ENCODE measurements around the gene C16orf95.

C16orf95 gene

DNA sequence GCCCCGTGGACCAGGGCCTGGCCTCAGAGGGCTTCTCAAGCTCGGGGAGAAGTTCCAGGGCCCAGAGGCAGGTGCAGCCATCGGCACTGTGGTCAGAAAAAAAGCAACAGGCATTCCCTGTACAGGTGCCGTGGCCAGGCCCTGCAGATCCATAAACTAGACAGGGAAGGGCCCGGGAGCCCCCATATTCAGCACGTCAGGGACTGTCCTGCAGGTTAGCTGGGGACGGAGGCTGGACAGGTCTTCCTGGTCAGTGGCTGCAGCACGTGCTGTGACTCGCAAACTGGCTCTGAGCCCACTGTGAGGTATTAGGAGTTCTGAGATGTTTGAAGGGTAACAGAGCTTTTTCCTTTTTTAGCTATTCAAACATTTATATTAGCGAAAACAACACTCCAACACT lies 15.0 kb upstream of the C16orf95 start:
- no peak for DNase-seq (ENCODE audit: low read depth, low spot score)

DNA sequence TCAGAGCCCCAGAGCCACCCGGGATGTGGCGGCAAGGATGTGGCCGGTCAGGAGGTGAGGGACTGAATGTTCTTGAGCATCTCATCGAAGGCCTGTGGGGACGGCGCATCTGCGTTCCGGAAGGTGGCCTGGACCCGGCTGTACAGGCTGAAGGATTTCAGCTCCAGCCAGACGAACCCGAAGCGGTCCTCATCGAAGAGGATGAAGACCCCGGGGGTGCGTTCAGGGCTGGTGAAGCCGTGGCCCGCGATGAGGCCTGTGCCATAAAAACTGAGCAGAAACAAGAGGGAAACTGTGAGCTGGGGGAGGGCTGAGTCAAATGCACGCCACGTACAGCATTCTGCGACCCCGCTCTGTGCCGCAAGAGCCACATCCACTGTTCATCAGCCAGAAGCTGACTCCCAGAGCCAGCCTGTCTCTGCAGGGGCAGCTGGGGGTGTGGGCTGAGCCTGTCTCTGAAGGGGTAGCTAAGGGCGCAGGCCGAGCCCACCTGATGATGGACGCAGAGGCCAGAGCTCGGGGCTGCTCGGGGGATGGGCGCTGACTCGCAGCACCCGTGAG lies 14.1 kb upstream of the C16orf95 start:
- DNase-seq (ENCODE audit: low read depth, low spot score): no peak

DNA sequence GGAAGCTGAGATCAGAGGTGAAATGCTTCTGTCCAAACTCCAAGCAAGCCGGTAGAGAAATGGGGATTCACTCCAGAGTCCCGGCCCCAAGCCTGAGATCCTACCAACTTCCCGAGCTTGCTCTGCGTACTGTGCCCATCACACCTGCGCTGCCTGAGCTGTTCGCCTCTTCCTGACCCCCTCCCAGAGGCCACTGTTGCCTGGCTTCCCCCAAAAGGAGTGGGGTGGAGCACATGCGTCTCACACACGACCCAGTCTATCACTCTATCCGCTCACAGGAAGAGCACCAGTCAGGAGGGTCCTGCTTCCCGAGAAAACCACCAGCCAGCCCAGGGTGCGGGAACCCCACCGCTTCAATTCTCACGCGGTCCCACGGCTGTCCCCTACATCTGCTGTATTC lies 13.5 kb upstream of the C16orf95 start:
- DNase-seq (ENCODE audit: low read depth, low spot score): no peak

DNA sequence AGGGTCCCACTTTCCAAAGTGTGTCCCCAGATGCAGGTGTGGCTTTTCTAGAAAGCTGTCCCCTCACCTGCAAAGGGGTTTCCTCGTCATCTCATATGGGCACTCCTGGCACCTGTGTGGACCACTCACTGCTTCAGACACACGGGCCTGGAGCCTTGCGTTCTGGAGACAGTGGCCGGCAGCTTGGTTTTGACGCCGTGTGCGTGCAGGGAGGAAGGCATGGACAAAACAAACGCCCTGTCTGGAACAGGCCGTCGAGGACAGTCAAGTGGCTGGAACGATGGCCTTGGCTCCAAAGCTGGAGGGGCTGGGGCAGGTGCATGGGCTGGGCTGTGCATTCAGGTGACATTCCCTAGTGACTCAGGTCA lies 13.0 kb upstream of the C16orf95 start:
- no peak for DNase-seq (ENCODE audit: low read depth, low spot score)

DNA sequence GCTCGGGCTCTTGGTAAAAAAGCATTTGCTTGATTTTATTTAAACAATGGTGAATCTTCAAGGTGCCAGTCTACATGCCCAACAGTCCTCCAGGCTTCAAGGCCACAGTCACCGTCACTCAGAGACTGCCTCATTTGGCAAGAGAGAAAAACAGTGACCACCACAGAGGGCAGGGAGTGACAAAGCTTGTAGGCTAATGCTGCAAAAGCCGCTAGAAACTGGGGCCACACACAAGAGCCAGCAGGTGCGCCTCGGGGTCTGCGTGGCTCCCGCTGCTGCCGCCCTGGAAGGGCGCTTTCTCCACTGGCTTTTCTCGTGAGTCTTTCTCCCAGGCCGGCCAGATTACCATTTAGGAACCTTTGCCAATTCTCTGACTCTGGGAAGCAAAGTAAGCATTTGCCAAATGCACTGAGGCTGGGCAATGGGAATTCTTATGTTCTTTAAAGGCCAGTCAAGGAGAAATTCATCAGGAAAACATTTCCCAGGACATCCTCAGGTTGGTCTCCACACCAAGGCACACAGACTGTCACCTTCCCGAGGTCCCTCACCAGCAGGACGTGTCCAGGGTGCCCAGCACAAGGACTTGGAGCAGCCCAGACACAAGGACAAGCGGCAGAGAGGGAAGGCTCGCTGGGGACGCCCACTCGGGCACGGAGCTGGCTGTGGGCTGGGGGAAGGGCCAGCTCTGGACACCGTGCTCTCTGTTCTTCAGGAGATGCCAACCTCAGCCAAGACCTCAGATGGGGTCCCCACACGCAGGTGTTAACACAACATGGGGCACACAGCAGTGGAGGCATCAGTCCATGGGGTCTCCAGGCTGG lies 12.5 kb upstream of the C16orf95 start:
- no peak for DNase-seq (ENCODE audit: low read depth, low spot score)

DNA sequence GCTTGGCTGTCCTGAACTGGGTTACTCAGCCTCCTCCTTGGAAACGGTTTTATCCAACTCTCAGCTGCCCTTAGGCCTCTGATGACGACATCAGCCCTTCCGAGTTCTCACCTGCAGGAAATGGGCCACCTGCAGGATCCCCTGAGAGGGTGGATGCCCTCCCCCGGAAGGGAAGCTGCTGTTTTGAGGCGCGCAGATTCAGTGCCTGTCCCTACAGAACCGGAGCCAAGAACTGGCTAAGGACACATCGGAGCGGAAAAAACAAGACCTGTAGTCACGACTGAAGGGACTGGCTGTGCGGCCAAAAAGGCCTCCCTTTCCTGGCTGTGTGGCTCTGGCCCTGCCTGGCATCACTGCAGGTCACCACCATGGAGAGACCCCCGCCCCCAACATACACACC lies 11.7 kb upstream of the C16orf95 start:
- no peak for DNase-seq (ENCODE audit: low read depth, low spot score)

DNA sequence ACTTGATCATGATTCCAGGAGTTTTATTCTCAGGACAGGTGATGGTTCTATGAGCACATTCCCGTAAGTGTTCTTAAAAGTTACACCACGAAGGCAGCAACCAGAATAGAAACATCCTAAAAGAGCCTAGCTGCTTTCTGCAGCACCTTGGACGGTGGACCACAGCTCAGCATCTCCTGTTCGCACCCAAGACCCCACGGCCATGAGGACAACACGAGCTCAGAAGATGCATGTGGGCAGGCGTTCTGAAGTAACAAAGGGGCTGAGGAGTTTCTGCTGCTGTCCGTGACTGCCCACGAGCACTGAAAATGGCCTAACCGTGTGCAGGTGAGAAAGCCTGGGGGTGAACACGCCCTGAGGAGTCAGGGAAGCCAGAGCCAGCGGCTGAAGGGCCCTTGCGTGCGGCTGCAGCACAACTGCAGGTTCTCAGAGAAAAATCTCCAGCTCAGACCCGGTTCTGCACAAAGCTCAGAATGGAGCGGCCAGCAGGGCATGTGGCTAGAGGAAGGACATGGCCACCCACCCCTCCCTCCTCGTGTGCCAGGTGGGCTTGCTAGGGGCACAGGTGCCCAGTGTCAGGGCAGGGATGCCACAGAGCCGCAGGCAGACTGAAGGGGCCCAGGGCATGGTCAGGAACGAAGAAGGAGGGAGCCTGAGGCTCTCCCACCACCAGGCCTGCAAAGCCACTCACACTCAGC lies 10.8 kb upstream of the C16orf95 start:
- DNase-seq (ENCODE audit: low read depth, low spot score): no peak

DNA sequence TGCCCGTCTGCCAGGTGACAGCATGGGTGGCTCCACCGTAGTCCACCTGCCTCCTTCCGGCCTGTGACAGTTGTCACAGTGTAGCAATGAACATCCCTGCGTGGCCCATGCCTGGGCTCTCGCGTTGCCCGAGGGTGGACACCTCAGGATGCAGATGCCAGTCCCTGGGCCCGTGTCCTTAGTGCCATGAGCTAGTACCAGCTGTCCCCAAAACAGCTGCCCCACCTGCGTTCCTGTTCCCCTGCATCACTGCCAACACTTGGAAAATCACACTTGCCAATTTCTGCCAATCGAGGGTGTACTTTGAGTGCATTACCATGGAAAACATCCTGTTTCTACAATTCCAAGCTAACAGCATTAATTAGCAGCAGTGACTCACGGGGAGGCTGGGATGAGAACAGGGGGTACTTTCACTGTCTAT lies 9.0 kb upstream of the C16orf95 start:
- no peak for DNase-seq (ENCODE audit: low read depth, low spot score)

DNA sequence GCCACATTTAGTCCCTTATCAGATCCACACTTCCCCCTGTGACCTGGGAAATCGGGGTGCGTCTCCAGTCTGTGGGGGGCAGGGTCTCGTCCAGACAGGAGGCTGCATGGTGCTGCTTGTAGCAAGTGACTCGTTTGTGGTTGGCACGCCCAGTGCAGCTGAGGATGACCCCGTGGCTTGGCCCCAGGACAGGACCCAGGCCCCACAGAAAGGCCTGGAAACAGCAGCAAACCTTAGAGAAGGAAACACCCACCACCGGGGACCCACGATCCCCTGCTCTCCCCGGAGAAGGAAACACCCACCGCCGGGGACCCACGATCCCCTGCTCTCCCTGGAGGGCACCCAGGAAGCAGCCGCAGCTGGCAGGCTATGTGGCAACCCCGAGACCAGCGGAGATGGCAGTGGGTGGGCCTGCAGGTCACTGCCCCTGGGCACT lies 8.2 kb upstream of the C16orf95 start:
- no peak for DNase-seq (ENCODE audit: low read depth, low spot score)

DNA sequence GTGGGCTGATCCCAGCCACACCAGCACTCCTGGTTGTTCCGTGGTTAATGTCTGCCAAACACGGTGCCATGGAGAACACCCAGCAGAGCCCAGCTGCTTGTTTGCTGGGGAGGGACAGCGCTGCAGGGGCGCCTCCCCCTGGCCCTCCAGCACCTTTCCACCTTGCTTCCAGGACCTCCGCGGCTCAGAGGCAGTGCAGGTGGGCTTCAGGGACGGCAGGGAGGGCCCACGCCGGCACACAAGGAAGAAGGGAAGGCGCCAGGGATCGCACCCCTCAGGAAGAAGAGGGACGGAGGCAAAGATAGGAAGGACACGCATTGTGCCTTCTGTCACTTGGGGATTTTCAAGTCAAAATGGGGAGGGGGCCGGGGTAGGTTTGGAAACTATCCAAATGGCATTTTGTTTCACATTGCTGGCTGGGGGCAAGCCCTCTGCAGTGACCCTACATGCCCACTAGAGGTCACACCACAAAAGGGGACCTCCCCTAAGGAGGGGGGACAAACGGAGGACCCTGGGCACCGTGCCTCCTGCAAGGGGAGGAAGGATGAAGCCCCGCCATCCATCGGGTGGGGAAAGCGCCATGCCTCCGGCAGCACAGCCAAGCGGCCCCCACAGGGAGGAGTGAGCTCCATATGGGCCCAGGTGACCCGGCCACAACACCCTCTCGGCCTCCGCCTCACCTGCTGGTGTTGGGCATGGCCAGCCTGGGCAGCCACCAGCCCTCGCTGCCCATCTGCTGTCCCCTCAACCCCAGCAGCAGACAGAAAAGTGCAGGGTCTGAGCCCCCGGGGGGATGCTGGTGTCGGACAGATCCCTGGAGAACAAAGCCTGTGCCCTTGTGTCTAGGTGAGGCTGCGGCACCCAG lies 7.5 kb upstream of the C16orf95 start:
- no peak for DNase-seq (ENCODE audit: low read depth, low spot score)

DNA sequence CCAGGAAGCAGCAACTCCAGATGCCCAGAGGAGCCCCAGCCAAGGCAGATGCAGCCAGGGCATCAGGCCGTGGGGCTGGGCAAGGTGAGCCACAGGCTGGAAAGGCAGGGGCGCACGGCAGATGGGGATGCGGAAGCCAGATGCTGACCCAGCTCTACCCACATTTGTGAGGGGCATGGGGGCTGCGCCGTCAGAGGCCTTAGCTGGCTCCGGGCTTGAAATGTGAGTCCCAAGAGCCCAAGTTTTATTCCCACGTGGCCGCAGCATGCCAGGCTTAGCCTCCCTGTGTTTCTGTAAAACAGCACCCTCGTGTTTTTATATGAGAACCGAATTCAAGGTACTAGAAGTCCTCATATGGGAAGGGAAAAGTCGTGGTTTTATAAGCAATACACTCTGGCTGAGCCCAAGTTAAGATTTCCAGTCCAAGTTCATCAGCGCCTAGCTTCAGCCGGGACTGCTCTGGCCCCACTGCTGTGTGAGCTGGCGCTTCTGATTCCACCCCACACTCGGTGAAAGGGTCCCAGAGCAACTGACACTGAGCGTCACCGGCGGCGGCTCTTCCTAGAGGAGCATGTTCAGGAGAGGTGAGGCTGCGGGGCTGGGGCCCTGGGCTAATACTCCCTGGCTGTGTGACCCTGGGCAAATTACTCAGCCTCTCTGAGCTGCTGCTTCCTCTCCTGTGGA lies 6.7 kb upstream of the C16orf95 start:
- DNase-seq (ENCODE audit: low read depth, low spot score): no peak

DNA sequence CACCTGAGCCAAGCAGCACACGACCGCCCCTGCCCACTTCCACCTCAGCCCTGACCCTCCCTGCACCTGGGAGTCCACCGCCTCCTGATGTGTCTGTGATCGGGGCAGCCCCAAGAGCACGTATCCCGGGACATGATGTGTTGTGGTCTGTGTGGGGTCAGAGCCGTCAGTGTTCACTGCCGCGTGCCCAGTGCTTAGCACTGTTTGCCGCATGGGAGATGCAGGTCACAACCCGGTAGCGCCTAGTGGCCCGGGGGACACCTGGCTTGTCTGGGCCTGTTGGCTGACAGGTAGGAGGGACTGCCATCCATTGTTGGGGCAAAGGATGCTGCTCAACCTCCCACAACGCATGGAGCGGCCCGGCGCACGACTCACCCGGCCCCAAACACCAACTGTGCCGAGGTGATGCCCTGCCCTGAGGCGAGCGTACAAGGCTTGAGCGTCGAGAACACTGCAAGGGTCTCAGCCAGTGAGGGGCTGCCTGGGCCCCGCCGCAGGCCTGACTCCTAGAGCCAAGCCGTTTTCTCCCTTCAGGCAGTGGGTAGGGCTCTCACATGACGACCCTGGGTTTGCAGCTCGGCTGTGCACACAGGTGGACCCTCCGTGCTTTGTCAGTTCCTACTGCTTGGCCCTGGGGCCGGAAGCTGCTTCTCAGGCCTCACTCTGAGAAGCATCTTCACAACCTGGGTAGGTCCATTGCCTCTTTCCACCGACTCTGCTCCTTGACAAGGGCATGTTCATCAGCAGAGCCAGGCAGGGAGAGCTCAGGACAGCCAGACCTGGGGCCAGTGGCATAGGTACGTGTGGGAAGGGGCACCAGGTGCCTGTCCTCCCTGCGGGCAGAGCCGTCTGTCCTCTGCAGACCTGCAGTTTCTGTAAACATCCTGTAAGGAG lies 5.9 kb upstream of the C16orf95 start:
- no peak for DNase-seq (ENCODE audit: low read depth, low spot score)

DNA sequence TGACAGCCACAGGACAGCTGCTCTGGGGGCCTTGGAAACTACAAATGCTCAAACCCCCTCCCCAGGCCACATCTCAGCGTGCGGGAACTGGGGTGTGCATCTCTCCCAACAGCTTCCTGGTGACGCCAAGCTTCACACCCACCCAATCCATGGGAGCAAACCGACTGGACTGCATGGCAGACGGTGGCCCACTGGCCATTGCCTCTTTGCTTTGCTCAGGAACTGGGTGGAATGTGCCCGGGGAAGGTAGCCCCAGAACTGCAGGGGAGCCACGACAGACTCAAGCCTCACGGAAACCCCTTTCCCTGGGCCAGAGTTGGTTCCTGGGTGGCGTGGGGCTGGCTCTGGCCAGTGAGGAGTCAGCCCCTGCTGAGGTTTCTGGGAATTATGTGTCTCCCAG lies 5.2 kb upstream of the C16orf95 start:
- no peak for DNase-seq (ENCODE audit: low read depth, low spot score)

DNA sequence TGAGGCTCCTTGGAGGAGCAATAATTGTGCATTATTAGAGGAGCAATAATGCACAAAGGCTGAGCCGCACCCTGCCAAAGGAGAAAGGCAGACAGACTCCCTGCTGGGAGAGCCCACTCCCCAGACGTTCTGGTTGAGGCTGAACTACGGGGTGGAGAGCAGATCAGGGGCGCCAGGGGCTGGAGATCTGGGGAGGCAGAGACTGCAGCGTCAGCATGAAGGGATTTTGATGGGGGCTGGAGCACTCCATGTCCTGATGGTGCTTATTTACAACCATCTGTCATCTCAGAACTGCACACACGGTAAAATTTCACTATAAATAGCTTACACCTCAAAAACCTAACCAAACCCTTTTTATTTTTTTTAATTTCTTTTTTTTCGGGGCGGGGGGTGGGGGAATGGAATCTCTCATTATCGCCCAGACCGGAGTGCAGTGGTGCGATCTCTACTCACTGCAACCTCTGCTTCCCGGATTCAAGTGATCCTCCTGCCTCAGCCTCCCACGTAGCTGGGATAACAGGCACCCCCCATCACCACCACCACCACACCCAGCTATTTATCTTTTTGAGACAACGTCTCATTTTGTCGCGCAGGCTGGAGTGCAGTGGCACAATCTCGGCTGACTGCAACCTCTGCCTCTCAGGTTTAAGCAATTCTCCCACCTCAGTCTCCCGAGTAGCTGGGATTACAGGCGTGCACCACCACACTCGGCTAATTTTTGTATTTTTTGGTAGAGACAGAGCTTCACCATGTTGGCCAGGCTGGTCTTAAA lies 4.3 kb upstream of the C16orf95 start:
- no peak for DNase-seq (ENCODE audit: low read depth, low spot score)

DNA sequence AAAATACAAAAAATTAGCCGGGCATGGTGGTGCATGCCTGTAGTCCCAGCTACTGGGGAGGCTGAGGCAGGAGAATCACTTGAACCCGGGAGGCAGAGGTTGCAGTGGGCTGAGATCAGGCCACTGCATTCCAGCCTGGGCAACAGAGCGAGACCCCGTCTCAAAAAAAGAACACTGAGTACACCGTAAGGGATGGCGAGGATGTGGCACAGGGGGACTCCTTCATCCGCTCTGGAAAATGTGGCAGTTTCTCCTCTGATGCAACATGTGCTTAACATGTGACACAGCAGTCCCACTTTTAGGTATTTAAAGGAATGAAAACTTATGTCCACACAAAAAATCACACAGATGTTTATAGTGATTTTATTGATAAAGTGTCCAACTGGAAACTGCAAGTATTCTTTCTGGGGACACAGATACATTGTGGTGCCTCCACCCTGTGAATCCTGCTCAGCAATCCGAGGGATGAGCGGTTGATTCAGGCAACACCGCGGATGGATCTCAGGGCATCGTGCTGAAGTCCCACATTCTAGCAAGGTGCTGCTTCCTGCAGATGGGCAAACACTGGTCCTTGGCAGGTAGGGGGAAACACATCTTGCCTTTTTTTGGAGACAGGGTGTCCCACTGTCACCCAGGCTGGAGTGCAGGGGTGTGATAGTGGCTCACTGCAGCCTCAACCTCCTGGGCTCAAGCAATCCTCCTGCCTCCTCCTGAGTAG lies 3.5 kb upstream of the C16orf95 start:
- DNase-seq (ENCODE audit: low read depth, low spot score): no peak

DNA sequence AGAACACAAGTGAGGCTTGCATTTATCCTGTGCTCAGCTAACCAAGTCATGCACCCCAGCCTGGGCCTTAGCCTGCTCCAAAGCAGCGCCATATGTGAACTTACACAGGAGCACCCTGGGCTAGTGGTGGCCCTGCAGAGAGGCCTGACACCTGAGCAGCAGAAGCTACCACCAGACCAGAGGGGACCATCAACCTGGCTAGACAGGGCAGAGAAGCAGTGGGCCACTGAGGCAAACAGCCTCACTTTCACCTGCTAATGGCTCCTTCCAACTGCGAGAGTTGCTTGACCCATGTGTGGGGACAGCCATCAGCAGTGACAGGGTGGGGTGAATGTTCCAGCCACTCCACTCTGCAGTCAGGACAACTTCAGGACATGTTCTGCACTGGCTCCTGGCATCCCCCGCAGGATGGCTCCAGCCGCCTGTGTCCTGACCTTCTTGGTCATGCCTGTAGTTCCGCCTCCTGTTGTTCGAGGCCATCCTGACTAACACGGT lies 2.9 kb upstream of the C16orf95 start:
- DNase-seq (ENCODE audit: low read depth, low spot score): no peak

DNA sequence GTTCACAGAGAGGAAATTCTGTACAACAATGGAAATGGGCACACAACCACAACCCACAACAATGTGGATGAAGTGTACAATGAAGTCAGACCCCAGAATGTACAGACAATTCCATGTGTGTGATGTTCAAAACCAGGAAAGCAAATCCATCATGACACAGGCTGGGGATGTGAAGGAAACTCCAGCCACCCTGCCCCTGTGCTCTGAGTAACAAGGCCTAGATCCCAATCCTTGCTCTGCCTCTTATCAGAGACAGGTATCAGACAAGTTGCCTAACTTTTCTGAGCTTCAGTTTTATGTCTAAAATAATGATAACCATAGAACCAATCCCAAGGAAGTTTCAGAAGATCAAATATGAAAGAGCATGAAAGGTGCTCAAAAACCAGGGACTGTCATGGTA lies 1.8 kb upstream of the C16orf95 start:
- DNase-seq (ENCODE audit: low read depth, low spot score): no peak

DNA sequence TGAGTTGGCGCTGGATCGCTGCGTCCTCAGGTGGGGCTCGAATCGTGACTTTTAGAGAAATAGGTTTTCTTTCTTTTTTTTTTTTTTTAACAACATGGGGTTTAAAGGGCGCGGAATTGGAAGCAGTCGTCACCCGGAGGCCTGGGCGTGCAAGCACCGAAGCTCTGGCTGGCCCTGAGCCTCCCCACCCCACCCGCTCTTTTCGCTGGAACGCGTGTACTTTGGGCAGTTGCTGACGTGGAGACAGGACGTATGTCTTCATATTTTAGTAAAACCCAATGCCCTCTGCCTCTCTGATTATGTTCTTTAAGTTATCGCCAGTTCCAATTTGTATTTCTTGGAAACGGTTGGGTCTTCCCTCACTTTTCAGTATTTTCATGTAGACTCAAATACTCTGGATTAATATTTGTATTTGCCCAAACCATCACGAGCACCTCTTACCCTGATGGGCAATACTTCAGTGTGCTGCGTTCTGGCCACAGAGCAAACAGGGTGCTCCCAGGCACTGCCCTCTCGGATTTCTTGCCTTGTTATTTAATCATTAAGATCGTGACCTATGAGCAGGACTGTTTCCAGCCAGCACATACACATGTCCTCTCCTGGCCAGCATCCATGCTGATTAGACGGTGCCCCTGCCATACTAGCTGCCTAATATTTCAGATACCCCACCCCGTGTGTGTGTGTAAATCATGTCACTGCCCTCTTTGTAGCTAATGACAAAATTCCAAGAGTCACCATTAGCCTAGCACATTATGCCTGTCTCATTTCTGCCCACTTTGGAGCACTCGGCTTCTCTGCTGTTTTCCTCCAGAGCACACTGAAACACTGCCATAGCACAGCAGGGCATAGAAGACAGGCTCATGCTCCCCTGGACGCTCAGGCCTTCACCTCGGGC lies 805 bp upstream of the C16orf95 start:
- DNase-seq (ENCODE audit: low read depth, low spot score): no peak

Measured in smooth muscle cell of the brain vasculature (primary cell).